ENCODE data around the gene PRDM16.

The PRDM16 gene

GRCh38 chr1:3350506-3351261 is 281.7 kb downstream of the PRDM16 start:
- no peak for DNase-seq

- DNase-seq, result no peak
These were observed 282.7 kb downstream of the PRDM16 start for GRCh38 chr1:3351449-3352298.

GRCh38 chr1:3352299-3352951 is 283.4 kb downstream of the PRDM16 start:
- DNase-seq, result peak; percentile 85

GRCh38 chr1:3352952-3353331 is 283.9 kb downstream of the PRDM16 start:
- peak; percentile 19 for DNase-seq

- no peak for DNase-seq
These were observed 284.9 kb downstream of the PRDM16 start for GRCh38 chr1:3353876-3354275.

- DNase-seq, result no peak
These were observed 286.1 kb downstream of the PRDM16 start for GRCh38 chr1:3355089-3355488.

- no peak for DNase-seq
These were observed 287.2 kb downstream of the PRDM16 start for GRCh38 chr1:3355894-3356826.

GRCh38 chr1:3356827-3357460 is 287.9 kb downstream of the PRDM16 start:
- no peak for DNase-seq

- no peak for DNase-seq
These were observed 288.7 kb downstream of the PRDM16 start for GRCh38 chr1:3357526-3358297.

GRCh38 chr1:3359351-3359750 is 290.3 kb downstream of the PRDM16 start:
- DNase-seq, result no peak

GRCh38 chr1:3359756-3360440 is 290.9 kb downstream of the PRDM16 start:
- no peak for DNase-seq

- no peak for DNase-seq
These were observed 291.7 kb downstream of the PRDM16 start for GRCh38 chr1:3360646-3361257.

- DNase-seq, result no peak
These were observed 294.0 kb downstream of the PRDM16 start for GRCh38 chr1:3363023-3363422.

- no peak for DNase-seq
These were observed 294.8 kb downstream of the PRDM16 start for GRCh38 chr1:3363756-3364155.

GRCh38 chr1:3364551-3364950 is 295.5 kb downstream of the PRDM16 start:
- DNase-seq, result no peak

GRCh38 chr1:3364983-3365382 is 296.0 kb downstream of the PRDM16 start:
- DNase-seq, result no peak

GRCh38 chr1:3365523-3366125 is 296.6 kb downstream of the PRDM16 start:
- no peak for DNase-seq

- DNase-seq, result no peak
These were observed 297.4 kb downstream of the PRDM16 start for GRCh38 chr1:3366126-3367051.

GRCh38 chr1:3367376-3367775 is 298.4 kb downstream of the PRDM16 start:
- no peak for DNase-seq

Data from fibroblast of skin of right quadriceps (primary cell).